ENCODE results near the gene KCTD5.

KCTD5 gene

DNA sequence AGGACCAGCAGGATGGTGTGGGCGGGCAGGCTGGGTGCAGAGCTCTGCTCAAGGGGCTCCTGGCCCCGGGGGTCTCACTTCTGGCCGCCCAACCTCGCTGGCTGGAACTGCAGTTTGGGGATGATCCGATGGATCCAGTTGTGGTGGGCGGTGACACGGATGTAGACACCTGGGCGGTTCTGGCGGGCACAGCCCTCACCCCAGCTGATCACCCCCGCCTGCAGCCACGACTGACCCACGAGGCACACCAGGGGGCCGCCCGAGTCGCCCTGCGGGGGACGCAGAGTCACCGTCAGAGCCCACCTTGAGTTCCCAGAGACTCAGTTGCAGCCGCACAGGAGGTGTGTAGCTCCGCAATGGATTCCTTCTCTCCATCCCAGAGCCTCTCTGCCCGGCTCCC is 30.2 kb downstream of the KCTD5 start:
- no peak for FAIRE-seq
- DNase-seq (ENCODE audit: insufficient read length, low spot score) = no peak
- TF ChIP-seq, protein P1, sequence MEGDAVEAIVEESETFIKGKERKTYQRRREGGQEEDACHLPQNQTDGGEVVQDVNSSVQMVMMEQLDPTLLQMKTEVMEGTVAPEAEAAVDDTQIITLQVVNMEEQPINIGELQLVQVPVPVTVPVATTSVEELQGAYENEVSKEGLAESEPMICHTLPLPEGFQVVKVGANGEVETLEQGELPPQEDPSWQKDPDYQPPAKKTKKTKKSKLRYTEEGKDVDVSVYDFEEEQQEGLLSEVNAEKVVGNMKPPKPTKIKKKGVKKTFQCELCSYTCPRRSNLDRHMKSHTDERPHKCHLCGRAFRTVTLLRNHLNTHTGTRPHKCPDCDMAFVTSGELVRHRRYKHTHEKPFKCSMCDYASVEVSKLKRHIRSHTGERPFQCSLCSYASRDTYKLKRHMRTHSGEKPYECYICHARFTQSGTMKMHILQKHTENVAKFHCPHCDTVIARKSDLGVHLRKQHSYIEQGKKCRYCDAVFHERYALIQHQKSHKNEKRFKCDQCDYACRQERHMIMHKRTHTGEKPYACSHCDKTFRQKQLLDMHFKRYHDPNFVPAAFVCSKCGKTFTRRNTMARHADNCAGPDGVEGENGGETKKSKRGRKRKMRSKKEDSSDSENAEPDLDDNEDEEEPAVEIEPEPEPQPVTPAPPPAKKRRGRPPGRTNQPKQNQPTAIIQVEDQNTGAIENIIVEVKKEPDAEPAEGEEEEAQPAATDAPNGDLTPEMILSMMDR (IDR thresholded peaks at IDR 0.05; ENCODE audit: insufficient read depth, missing control alignments) = no peak

- FAIRE-seq (no peak), DNase-seq (ENCODE audit: insufficient read length, low spot score) (no peak)
- TF ChIP-seq, protein P1 (IDR thresholded peaks at IDR 0.05; ENCODE audit: insufficient read depth, missing control alignments) = no peak
These were observed 31.2 kb downstream of the KCTD5 start for GRCh38 chr16:2713523-2713922.

DNA sequence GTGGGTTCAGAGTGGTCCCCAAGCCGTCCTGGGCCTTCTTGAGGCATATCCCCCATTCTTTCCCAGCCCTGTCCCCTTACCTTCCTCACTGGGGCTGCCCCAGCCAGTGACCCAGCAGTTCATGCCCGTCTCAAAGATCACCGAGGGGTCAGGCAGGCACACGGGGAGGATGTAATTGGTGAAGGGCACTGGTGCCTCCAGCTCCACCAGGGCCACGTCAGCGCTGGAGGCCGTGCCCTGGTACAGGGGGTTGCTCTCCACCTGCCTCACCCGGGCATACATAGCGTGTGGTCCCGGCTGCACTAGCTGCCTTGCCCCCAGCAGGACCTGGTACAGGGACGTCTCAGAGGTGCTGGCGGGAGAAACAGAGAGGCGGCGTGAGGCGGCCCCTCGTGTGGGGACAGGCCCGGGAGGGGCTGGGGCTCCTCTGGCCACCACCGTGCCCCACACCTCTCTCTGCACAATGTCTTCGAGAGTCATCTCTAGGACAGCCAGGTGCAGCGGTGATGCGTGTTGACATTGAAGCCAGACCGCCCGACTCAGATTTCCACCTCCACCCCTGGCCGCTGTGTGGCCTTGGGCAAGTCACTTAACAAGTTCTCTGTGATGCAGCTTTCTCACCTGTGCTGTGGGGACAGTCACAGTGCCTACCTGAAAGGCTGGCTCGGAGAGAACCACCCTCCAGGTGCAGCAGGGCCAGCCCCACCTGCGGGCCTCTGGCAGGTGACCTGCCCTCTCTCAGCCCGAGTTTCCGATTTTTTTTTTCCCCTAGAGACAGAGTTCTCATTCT is 31.9 kb downstream of the KCTD5 start:
- no peak for DNase-seq (ENCODE audit: insufficient read length, low spot score)
- TF ChIP-seq, protein P1 (IDR thresholded peaks at IDR 0.05; ENCODE audit: insufficient read depth, missing control alignments) = no peak
- no peak for FAIRE-seq

DNA sequence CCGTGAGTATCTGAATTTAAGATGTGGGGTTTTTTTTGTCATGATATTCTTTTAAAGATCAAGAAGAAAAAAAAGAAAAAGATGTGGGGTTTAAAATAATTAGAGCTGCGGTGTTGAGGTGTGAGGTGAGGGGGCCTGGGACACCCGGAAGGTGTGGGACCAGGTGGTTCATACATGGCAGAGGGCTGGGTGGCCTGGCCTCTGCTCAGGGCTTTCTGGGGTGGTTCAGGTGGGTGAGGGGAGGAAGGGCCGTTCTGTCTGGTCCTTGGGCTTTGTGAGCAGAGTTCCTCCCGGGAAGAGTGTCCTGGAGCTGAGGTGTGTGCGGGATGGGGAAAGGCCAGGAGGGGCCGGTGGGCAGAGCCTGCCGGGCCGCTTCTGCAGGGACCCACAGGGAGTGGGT is 32.7 kb downstream of the KCTD5 start:
- no peak for FAIRE-seq
- TF ChIP-seq, protein P1 (IDR thresholded peaks at IDR 0.05; ENCODE audit: insufficient read depth, missing control alignments) = no peak
- no peak for DNase-seq (ENCODE audit: insufficient read length, low spot score)

- FAIRE-seq (no peak), DNase-seq (ENCODE audit: insufficient read length, low spot score) (no peak)
- TF ChIP-seq, protein P1 (IDR thresholded peaks at IDR 0.05; ENCODE audit: insufficient read depth, missing control alignments) = no peak
These were observed 33.2 kb downstream of the KCTD5 start for GRCh38 chr16:2715519-2715918.

DNA sequence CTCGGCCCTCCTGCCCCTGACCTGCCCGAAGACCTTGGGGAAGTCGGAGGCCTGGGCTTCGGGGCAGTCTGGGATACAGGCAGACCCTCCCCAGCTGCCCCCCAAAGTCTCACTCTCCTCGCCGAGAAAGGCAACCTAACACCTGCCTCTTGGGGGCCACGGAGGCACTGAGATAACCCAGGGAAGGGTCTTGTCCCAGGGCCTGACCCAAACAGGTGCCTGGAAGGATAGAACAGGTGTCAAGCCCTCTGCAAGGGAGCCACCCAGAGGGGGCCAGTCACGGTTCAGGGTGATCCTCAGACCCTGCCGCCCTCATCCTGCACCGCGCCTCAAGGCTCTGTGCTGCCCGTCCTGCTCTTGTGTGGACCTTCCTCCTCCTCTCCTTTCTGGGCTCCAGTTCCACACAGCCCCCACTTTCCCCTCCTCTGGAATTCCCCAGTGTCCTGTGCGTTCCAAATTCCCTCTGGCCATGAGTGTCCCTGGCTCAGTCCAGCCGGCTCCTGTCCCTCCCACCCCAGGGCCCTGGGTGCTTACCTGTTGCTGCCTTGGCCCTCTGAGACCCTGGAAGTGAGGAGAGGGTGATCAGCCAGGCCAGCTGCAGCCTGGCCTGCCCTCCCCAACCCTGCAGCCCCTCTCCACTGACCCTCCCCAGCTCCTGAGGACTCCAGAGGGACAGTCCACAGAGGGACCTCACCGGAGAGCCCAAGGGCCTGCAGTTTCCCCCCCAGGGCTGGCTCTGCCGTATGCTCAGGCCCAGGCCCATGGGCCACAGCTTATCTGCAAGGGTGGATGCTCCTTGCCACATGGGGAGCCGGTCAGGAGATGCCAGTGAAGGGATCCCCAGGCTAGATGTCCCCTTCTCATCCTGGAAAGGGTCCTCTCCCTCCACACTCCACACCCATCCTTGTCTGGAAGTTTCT is 33.9 kb downstream of the KCTD5 start:
- FAIRE-seq = no peak
- TF ChIP-seq, protein P1 (IDR thresholded peaks at IDR 0.05; ENCODE audit: insufficient read depth, missing control alignments) = no peak
- no peak for DNase-seq (ENCODE audit: insufficient read length, low spot score)
